Stimulated activated CD4-positive, alpha-beta T cell treated with anti-CD3 and anti-CD28 coated beads, Interleukin-12 subunit alpha, Interleukin-12 subunit beta, amount 100 ng/mL, for 48 hours (primary cell): Measurements from ENCODE around the gene ADIRF.

ENCODE experiments used
- DNase-seq, 3 donors: peaks; one replicate each; pipeline ENCODE4 v3.0.0-alpha.2; 2020; ENCODE audit warnings: low read depth in 2 of 3, low spot score in 1 of 3

Gene ADIRF

DNA sequence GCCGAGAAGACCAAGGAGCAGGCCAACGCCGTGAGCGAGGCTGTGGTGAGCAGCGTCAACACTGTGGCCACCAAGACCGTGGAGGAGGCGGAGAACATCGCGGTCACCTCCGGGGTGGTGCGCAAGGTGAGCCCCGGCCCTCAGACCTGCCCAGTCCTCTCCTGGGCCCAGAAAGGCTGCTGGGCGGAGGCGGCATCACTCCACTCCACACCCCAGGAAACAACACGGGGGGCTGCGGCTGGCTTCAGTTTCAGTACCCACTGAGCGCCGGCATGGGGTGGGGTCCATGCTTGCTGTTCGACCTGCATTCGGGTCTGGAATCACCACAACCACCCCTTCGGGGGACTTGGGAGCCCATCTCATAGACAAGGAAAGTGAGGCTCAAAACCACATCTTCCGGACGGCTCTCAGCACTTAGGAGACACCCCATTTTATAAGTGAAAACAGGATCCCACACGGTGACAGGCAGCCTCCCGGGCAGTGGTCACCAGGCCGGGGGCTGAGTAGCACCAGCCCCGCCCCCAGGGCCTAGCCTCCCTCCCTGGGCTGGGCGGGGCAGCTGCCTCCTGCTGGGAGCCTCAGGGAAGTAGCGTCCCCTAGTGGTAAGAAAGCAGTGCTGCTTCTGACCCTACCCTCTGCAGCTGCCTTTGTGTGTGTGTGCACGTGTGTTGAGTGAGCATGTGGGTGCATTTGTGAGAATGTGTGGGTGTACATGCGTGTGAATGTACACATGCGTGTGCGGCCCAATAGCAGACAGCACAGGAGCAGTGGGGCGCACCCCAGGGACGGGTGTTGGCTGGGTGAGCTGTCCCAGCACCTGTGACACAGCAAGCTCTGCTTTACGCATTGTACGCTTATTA lies 8.0 kb upstream of the ADIRF start:
- DNase-seq: peak in 2 of 3 donors; percentile 26 to 35

DNA sequence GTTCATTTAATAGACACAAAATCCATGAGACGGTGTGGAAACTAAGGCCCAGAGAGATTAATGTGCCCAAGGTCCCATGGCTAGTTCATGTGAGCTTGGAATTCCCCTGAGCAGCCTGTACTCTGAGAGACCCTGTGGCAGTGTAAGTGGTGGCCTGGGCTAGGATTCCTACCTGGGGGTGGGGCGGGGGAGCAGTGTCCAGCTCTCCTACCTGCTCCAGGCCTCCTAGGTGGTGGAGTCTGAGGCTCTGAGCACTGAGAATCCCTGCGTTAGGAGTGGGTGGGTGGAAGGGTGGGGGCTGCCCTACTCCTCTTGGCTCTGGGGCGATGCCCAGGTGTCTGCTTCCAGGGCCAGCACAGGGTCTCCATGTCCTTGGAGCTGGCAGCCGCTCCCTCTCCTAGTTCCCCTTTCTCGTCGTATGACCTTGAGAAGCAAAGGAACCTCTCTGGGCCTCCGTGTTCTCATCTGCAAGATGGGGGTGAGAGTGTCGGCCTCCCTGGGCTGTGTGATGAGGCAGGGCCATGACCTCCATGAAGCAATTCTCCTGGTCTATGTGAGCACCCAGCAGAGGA lies 7.3 kb upstream of the ADIRF start:
- DNase-seq: no peak

DNA sequence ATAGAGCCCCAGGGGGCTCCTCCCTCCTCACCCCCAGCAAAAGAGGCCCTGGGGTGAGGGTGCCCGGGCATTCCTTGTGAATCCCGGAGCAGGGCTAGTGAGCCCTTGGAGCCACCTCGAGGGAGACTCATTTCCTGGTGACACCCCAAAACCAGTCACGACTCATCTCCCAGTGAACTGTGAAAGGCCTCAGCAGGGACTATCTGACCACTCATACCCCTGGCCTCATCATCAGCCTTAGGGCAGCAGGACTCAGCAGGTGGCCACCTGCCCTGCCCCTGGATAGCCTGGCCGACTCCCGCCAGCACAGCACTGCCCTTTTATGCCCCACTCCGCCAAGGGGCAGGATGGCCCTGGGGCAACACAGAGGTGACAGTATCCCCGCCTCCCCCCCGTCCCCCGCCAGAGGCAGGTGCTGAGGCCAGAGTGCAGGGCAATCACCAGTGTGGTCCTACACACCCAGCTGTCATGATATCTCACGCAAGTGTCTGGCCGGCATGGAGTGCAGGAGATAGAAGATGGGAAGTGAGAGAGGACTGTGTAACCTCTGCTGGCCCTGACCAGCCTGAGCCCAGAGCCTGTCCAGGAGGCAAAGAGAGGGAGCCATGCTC lies 6.7 kb upstream of the ADIRF start:
- DNase-seq: no peak

DNA sequence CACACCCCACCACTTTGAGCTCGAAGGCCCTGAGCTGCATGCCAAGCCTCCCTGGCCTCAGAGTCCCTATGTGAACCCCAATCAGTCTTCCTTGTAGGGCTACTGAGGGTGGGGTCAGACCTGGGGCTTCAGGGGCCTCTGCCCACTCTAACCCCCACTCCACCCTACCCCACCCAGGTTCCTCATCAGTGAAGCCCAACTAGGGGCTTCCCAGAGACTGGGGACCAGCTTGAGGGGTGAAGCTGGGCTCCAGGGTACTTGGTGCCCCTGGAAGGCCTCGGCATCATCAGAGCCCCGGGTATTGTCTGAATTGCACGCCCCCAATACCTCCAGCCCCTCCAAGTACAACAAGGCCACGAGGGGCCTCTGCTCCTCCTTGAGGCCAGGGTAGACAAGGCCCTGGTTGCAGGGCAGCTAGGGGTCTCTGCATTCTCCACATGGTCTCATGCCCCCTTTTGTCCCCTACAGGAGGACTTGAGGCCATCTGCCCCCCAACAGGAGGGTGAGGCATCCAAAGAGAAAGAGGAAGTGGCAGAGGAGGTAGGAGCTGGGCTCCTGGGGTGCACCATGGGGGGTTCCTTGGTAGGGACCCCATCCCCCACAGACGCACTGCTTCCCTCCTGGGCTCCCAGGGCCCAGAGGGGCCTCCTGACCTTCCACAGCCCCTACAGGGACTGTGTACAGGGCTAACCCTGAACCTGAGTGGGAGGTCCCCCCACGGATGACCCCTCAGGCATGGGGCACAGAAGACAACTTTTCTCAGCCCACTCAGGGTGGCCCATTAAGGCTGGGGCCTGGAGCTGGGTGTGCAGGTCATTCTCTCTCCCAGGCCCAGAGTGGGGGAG lies 5.9 kb upstream of the ADIRF start:
- no peak for DNase-seq

DNA sequence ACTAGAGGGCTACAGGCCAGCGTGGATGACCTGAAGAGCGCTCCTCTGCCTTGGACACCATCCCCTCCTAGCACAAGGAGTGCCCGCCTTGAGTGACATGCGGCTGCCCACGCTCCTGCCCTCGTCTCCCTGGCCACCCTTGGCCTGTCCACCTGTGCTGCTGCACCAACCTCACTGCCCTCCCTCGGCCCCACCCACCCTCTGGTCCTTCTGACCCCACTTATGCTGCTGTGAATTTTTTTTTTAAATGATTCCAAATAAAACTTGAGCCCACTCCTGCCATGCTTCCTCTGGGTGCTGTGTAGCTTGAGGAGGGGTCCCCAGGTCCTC lies 5.3 kb upstream of the ADIRF start:
- no peak for DNase-seq

DNA sequence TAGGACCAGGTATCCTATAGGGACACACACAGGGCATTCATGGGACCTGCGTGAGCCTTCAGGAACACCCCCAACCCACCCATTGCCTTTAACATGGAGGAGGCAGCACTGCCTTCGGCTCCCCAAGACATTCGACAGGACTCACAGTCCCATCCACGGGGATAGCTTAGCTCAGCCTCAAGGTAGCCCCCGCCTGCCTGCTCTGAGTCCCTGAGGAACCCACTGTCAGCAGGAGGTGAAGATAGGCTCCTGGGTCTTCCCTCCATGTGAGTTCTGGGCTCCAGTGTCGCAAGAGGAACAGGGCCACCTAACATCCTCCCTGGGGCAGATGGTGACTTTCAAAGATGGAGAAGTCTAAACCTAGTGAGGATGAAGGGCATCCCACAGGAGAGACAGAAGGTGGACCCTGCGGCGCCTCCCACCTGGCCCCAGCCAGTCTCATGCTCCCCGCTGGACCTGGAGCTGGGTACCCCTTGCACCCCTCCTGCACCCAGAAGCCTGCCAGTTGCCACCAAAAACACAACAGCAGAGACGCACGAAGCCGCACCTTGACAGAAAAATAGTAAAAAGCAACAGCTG lies 4.9 kb upstream of the ADIRF start:
- no peak for DNase-seq

DNA sequence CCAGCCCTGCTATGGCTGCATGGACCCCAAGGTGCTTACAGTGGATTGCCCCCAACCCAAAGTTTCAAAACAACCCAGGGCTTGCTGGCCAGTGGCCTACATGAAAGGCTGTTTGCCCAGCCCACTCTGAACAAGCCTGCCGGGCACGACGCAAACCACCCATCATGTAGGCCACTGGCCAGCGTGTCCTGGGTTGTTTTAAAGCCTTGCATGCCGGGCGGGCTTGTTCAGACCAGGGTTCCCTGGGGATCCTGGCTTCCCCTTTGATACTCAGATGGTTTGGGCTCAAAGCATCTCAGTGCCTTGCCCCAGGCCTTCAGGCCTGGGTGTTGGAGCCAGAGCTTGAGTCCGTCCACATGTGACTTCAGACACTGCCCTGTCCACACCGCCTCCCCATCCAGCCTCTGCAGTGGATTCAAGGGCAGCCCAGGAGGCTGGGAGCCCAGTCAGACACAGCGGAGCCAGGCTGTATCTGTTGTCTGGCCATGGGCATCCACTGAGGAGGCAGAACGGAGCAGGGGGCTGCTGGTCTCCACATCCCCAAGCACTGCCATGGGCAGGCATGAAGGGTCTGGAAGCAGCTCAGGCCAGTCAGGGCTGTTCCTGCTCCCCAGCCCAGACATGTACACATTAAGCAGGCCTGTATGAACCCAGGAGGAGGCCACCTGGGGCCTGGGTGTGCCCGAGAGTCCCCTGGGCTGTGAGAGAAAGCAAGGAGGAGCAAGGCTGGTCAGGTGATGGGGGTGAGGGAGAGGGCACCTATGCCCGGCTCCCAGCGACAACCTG lies 4.0 kb upstream of the ADIRF start:
- no peak for DNase-seq

DNA sequence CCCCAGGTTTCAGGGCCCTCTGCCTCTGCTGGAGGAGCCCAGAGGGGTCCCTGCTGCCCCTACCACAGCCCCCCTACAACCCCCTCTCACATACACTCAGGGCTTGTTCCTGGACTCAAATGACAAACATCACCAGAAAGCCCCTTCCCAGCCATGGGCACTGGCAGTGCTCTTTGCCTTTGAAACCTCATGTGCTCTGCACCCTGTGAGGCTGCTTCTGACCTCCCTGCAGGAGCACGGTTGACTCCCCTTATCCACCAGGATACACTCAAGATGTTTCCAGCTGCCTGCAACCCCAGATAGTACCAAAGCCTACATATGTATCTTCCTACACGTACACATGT lies 3.5 kb upstream of the ADIRF start:
- no peak for DNase-seq

DNA sequence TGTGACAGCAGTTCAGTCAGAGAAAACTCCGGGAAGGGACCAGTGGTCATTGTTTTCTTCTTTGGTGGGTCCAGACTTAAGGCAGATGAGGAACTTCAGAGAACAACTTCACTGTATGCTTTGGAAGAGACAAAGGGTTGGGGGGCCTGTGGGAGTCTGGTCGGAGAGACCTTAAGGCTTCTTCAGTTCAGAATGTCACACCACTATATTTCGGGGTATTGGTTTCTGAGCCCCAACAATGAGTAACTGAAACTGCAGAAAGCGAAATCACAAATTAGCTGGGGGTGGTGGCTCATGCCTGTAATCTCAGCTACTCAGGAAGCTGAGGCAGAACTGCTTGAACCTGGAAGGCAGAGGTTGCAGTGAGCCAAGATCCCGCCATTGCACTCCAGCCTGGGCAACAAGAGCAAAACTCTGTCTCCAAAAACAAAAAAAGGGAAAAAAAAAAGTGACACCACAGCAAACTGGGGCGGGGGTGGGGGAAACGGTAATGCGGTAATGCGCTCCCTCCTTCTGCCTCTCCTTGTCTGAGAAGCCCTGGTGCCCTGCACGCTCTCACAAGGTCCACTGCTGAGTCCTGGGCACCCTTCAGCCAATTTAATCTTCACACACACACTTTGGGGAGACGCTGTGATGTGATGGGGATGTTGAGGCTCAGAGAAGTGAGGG lies 2.2 kb upstream of the ADIRF start:
- no peak for DNase-seq

DNA sequence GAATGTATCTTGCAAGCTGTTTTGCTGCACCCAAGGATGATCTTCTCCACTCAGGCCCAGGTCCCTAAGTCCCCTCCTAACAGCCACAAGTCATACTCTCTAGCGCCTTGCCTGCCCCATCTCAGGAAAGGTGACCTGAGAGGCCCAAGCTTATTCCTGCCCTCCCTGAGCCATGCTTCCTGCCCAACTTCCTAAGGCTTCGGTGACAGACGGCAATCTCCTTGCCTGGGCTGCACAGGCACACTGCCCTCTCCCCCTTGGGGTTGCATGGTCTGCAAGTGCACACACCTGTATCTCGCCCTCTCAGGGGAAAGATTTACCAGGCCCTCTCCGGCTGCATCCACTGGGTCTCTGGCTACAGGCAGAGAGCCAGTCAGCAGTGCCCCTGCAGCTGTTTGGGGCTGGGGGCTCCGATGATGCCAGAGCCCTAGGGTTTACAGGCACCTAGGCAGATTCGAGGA lies 771 bp upstream of the ADIRF start:
- no peak for DNase-seq

DNA sequence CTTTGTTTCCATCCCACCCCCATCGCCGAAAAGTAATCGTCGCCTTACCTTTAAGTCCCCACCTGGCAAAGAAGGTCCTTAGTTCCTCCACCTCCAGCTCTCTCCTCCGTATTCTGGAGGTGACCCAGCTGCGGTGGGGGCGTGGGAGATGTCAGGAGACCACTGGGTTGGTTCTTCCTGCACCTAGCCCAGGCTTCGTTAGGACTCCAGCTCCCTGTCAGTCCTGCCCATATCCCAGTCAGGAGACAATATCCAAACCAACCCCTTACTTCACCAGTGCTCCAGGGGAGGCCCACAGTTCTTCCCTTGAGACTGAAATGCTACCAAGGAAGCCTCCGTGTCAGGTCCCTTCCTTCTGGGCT lies 693 bp downstream of the ADIRF start:
- no peak for DNase-seq

DNA sequence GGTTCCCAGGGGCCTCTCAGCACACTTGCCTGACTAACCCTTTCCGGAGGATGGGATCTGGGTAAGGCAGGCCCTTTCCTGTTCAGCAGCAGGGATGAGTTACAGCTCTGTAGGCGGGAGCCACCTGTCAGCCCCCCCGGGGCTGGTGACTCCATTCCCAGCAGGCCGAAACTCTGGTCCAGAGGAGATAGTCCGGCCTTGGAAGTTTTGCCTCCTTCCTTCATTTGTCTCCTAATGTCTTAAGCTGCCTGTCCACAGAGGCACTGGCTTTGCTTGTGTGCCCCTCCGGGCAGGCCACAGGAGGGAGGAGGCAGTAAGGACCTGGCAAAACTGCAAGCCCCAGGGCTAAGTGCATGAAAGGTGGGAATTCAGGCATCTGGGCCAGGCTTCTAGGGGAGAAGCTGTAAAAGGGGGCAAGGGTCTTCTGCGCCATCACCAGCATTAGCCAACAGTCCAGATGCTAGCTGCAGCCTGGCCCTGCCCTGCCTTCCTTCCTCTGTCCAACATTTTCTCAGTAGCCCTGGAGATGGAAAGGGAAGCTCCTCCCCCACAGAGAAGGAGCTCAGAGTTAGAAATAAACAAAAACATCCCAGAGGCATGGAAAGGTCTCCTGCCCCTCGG lies 1.2 kb downstream of the ADIRF start:
- DNase-seq: no peak

DNA sequence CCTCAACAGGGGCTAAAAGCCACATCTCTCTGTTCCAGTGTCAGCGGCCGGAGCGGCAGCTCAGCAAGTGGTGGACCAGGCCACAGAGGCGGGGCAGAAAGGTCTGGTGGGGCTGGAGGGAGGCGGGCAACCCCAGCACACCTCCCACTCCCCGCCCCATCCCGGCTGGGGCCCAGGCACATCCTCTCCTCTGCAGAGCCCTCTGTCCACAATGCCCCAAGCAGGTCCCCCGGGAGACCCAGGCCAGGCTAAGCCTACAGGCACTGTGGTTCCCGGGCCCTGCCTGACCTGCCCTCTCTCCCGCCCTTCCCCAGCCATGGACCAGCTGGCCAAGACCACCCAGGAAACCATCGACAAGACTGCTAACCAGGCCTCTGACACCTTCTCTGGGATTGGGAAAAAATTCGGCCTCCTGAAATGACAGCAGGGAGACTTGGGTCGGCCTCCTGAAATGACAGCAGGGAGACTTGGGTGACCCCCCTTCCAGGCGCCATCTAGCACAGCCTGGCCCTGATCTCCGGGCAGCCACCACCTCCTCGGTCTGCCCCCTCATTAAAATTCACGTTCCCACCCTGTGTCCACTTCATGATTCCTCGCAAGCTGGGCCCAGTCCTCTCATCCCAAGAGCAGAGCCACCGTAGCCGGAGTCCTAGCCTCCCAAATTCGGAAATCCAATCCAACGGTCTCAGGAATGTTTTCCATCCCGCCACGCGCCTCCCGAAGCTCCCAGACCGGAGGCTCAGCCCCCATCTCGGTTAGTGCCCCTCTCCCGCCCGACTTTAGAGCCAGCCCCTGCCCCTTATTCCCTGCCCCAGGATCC lies 2.1 kb downstream of the ADIRF start:
- DNase-seq: no peak

DNA sequence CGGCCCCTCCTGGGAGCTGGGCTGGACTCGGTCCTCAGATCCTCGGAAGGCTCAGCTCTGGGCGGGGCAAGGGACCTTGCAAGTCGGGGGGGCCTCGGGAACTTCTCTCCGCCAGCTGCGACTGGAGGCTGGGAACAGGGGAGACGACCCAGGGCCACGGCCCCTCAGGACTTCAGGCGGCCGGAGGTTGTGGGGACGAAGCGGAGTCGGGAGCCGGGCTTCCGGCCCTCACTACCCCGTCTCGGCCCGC lies 2.6 kb downstream of the ADIRF start:
- DNase-seq: no peak

DNA sequence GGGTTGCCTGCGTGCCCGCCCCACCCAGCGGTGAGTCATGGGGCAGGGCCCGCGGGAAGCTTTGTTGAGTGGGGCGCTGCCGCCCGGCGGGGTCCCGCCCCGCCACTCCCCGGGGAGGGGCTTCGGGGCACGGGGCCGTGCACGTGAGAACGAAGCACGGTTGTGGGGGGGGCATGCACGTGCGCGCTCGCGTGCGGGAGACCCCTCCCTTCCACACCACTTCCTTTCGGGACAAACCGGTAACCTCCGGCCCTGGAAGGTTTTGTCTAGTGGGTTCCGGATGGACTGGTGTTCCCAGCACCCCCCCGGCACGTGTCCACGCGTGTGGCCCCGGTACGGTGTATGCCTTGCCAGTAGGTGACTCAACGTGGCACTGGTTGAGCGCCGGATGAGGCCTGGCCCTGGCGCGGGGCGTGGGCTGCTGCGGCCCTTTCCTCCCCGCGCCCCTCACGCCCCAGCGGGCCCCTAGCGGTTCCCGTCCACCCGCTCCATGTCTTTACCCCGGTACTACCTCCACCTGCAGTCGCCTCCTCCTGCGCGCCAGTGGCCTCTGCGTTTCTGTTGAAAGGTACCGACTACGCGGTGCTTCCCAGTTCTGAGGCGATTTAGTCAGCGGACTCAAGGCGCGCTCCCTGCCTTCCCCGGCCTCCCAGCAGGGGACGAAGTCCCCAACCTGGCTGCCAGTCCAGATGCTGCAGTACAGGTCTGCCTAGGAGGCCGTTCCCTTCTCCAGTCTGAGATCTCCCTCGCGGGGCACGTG lies 3.1 kb downstream of the ADIRF start:
- DNase-seq: peak; percentile 64 to 77 (median 66)

DNA sequence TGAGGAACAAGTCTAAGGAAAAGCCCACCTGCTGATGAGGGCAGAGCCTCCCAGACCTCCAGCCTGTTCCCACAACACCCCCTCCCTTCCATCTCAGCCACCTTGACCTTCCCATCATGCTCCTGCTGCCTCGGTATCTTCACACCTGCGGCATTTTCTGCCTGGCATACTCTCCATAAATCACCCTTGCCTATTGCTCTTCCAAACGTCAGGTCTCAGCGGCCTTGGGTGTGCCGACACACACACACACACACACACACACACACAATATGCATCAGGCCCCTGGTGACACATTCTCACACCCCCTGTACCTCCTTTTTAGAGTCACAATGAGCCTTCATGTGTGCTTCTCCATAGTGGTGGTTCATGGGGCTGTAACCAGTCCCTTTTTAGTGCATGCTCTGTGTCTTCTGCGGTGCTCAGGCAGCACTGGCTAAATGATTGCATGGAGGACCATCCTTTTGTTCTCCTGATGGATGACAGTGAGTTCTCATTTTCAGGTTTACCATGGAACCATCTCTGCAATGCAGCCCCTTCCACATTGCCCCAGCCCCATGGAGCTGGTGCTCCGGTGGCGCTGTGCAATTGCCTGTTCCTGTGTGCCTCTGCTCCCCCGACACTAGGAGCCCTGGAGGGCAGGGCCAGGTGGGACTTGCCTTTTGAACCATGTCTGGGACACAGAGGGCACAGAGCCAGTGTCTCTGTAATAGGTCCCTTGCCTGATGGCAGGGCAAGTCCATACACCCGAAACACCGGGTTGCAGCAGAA lies 4.5 kb downstream of the ADIRF start:
- no peak for DNase-seq

DNA sequence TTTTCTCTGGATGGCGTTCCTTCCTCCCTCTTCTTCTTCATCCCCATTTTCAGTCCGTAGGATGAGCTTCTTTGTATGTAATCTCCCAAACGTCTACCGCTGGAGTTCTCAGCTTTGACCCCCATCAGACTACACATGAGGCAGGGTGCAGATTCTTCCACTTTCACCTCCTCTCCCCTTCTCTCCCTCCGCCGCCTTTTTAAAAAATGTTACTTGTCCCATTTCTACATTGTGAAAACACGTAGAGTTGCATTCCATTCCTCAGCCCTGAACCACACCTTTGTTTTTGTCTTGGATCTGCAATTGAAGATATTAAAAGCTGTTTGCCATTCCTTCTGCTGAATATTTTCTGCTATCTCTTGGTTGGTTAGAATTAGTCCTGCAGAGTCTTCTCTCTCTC lies 6.2 kb downstream of the ADIRF start:
- no peak for DNase-seq
